Endodermal cell (in vitro differentiated cells): Measurements from ENCODE around the gene KRT12. TPM values are rescaled to one million over a fixed set of nuclear protein-coding genes. Genes with fewer than 3 reads are reported as not detected.

Experiments used
- DNase-seq: peaks from one replicate; pipeline ENCODE4 v3.0.0-alpha.2; 2017
- H3K27ac ChIP-seq: 2 replicates; pipeline ENCODE4 v1.5.1; 2013; ENCODE audit warnings: mild to moderate bottlenecking, low read depth, low read length, moderate library complexity
- H3K27me3 ChIP-seq: 2 replicates; pipeline ENCODE4 v1.6.1; 2013; ENCODE audit warnings: mild to moderate bottlenecking, low read length, moderate library complexity; ENCODE audit not compliant: insufficient read depth, control insufficient read depth, poor library complexity, severe bottlenecking
- H3K36me3 ChIP-seq: 2 replicates; pipeline ENCODE4 v1.7.0; 2013; ENCODE audit warnings: mild to moderate bottlenecking, low read length, moderate library complexity; ENCODE audit not compliant: control insufficient read depth, insufficient read depth
- H3K4me1 ChIP-seq: one replicate; pipeline ENCODE4 v1.7.0; 2013; ENCODE audit warnings: low read length; ENCODE audit not compliant: control insufficient read depth, insufficient read depth
- H3K4me3 ChIP-seq: 2 replicates; pipeline ENCODE4 v1.5.1; 2013; ENCODE audit warnings: mild to moderate bottlenecking, low read length, moderate library complexity
- H3K9ac ChIP-seq: 2 replicates; pipeline ENCODE4 v1.6.1; 2013; ENCODE audit warnings: mild to moderate bottlenecking, low read length, moderate library complexity; ENCODE audit not compliant: poor library complexity, severe bottlenecking; ENCODE audit errors: extremely low read depth
- H3K9me3 ChIP-seq: 2 replicates; pipeline ENCODE4 v1.6.1; 2013; ENCODE audit warnings: mild to moderate bottlenecking, low read length, moderate library complexity; ENCODE audit not compliant: control insufficient read depth
- H3K27ac Mint-ChIP-seq: 2 replicates; pipeline ENCODE4 v1.8.0; 2020; ENCODE audit warnings: mixed read lengths
- H3K27me3 Mint-ChIP-seq: 2 replicates; pipeline ENCODE4 v1.8.0; 2021; ENCODE audit warnings: mild to moderate bottlenecking, mixed read lengths; ENCODE audit not compliant: insufficient read depth
- H3K36me3 Mint-ChIP-seq: 2 replicates; pipeline ENCODE4 v1.8.0; 2020; ENCODE audit warnings: low read depth, mixed read lengths
- H3K4me1 Mint-ChIP-seq: 2 replicates; pipeline ENCODE4 v1.8.0; 2020; ENCODE audit warnings: mixed read lengths
- H3K4me3 Mint-ChIP-seq: 2 replicates; pipeline ENCODE4 v1.8.0; 2020; ENCODE audit warnings: mild to moderate bottlenecking, moderate library complexity, mixed read lengths
- H3K9me3 Mint-ChIP-seq: 2 replicates; pipeline ENCODE4 v1.8.0; 2020; ENCODE audit warnings: mild to moderate bottlenecking, mixed read lengths
- CTCF ChIP-seq: fragments of 200-600 bp; sonication (generic); conservative IDR thresholded peaks from 2 replicates; pipeline ENCODE4 v1.5.0; 2021; ENCODE audit warnings: antibody characterized with exemption, mild to moderate bottlenecking
- WGBS, 2 experiments: methylation state at CpG; one replicate each; pipeline versions ENCODE4 v1.1.5 to v1.1.7; 2013; ENCODE audit warnings: missing lambda C conversion rate in 2 of 2, mixed read lengths in 1 of 2; ENCODE audit not compliant: insufficient coverage in 1 of 2, insufficient read length in 1 of 2; 5-methylcytosine and 5-hydroxymethylcytosine counted together
- total RNA-seq, 2 donors: library from RNA; stranded (reverse); fragmentation: NEBNext Ultra II Directional in 1 of 2; extraction: Animal tissue kit (Norgen Biotek cat#: 25700) in 1 of 2; gene quantifications; 2 replicates in 1 of 2; 3 replicates in 1 of 2; pipeline ENCODE4 v1.2.1, GENCODE V29; 2021

The KRT12 gene
- total RNA-seq, 2 donors from 2014 or later, result not detected

GRCh38 chr17:40896916-40897455, 30.0 kb upstream of the KRT12 start:
- Mint-ChIP-seq H3K27ac (no peak overlapping the region), H3K4me3 (no peak overlapping the region), H3K36me3 (no peaks in the 10 kb centered on the region), H3K4me1 (peaks cover 11% of the 10 kb centered on the region), H3K27me3 (peaks cover 9% of the 10 kb centered on the region), H3K9me3 (no peaks in the 10 kb centered on the region)
- WGBS, 2 experiments, result 93 to 100% methylated on average over 2 to 4 of the region's 4 CpGs
- Histone ChIP-seq H3K9ac (no peak overlapping the region), H3K27me3 (no peaks in the 10 kb centered on the region), H3K36me3 (no peaks in the 10 kb centered on the region), H3K9me3 (no peaks in the 10 kb centered on the region), H3K27ac (no peak overlapping the region), H3K4me1 (no peaks in the 10 kb centered on the region), H3K4me3 (no peak overlapping the region)
- DNase-seq, result no peak
- no peak for TF ChIP-seq CTCF

DNA sequence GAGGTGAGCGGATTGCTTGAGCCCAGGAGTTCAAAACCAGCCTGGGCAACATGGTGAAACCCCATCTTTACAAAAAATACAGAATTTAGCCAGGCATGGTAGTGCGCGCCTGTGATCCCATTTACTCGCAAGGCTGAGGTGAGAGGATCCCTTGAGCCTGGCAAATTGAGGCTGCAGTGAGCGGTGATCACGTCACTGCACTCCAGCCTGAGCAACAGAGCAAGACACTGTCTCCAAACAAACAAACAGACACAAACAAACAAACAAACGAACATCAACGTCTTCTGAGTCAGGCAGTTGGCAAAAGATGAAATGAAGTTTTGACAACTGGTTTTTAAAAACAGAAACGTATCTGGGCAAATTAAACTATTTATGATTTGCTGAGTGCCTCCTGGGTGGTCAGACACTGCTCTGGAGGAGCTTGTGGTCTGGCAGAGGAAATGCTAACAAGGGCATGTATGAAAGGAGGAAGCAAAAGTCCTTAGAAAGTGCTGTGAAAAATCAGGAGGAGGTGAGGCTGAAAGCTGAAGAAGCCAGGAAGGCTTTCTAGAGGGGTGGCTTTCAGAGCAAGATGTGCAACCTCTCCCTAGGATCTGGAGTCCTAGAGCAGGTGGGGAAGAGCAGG, 28.2 kb upstream of the KRT12 start:
- H3K9me3 ChIP-seq, result no peaks in the 10 kb centered on the region
- H3K4me3 ChIP-seq, result no peak overlapping the region
- H3K4me3 Mint-ChIP-seq, result no peak overlapping the region
- no peak overlapping the region for H3K9ac ChIP-seq
- H3K27ac Mint-ChIP-seq, result no peak overlapping the region
- H3K27me3 Mint-ChIP-seq, result peaks cover 11% of the 10 kb centered on the region
- 90 to 93% methylated on average over 8 to 9 of the region's 9 CpGs for WGBS, 2 experiments
- no peaks in the 10 kb centered on the region for H3K9me3 Mint-ChIP-seq
- H3K36me3 Mint-ChIP-seq, result no peaks in the 10 kb centered on the region
- no peaks in the 10 kb centered on the region for H3K27me3 ChIP-seq
- no peak for TF ChIP-seq CTCF
- no peaks in the 10 kb centered on the region for H3K4me1 Mint-ChIP-seq
- H3K4me1 ChIP-seq, result no peaks in the 10 kb centered on the region
- DNase-seq, result no peak
- no peak overlapping the region for H3K27ac ChIP-seq
- H3K36me3 ChIP-seq, result no peaks in the 10 kb centered on the region

DNA sequence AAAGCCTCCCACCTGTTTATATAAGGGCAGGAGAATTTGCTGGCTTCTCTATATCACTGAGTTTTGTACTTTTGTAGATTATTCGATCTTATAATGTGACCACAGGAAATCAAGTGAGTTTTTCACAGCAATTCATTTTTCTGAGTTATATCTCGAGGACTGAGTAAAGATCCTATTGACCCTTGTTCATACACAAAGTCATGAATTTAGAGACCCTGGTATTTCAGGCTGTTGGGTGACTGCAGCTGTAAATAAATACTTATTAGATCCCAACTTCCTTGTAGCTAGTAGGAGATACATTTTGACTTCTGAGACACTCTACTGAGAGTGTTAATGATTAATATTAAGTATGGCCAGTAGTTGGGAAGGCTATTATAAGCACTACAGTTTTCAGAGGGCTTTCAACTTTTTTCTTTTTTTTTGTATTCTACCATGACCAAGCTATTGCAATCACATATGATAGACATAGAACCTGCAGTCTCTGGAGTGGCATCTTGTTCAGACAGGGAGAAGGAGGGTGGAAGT, 21.2 kb upstream of the KRT12 start:
- no peaks in the 10 kb centered on the region for H3K9me3 ChIP-seq
- peaks cover 7% of the 10 kb centered on the region for H3K27me3 ChIP-seq
- no peak overlapping the region for H3K27ac ChIP-seq
- H3K4me1 ChIP-seq, result peaks cover 6% of the 10 kb centered on the region
- no peaks in the 10 kb centered on the region for H3K36me3 Mint-ChIP-seq
- H3K9ac ChIP-seq, result no peak overlapping the region
- H3K4me1 Mint-ChIP-seq, result peaks cover 10% of the 10 kb centered on the region
- H3K4me3 ChIP-seq, result no peak overlapping the region
- no peak overlapping the region for H3K4me3 Mint-ChIP-seq
- WGBS, 2 experiments, result 90 to 94% methylated on average over 2 of the region's 2 CpGs
- H3K36me3 ChIP-seq, result no peaks in the 10 kb centered on the region
- peaks cover 15% of the 10 kb centered on the region for H3K27me3 Mint-ChIP-seq
- DNase-seq, result no peak
- no peak overlapping the region for H3K27ac Mint-ChIP-seq
- no peaks in the 10 kb centered on the region for H3K9me3 Mint-ChIP-seq
- TF ChIP-seq CTCF, result no peak
